Measurements from ENCODE around the gene RND2. TPM values are rescaled to one million over a fixed set of nuclear protein-coding genes. Genes with fewer than 3 reads are reported as not detected.
A peak's percentile ranks its signal among the peaks of the same experiment; 100 is the strongest.

RND2 gene
- total and polyA plus RNA-seq, 2 donors (not counting 1 experiment from before 2014, with no cell fraction given) = 0.24 to 0.44 TPM

DNA sequence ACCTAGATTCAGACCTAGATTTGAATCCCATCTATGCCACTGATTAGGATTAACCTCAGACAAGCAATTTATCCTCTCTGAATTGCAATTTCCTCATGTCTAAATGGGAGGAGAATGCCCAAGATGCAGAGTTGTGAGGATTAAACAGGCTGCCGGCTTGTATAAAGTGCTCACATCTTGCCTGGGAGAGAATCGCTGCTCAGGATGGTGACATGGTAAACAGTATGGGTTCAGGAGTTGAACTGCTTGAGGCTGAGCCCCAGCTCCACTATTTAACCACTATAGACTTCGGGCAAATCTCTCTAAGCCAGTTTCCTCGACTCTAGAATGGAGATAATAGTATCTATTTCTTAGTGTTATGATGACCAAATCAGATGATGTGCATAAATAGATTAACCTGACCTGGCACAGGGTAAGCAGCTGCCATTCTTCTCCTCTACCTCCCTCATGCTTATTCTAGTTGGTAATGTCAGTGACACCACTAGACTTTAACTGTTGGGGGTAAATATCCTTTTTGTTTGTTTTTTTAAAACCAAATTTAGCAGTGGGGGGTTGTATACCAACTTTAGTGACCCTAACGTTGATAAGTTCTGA is 27.5 kb upstream of the RND2 start:
- no CpG with 5 or more reads among the region's 5 CpGs for WGBS (ENCODE audit: insufficient coverage)
- ATAC-seq (ENCODE audit: low read depth) (no peak), DNase-seq (no peak)
- Histone ChIP-seq H3K9me3 (ENCODE audit: control extremely low read depth in 1 of 3, control insufficient read depth in 2 of 3, insufficient read depth in 1 of 3, low read length in 2 of 3) (no peaks in the 10 kb centered on the region), H3K9ac (ENCODE audit: low read length) (peak overlapping the region; percentile 43), H3K27me3 (replicated peaks in 1 of 4; ENCODE audit: control extremely low read depth in 1 of 4, control insufficient read depth in 3 of 4, insufficient read depth in 4 of 4, low read length in 3 of 4) (no peaks in the 10 kb centered on the region), H2AFZ (ENCODE audit: insufficient read depth, low read depth, low read length, poor library complexity, severe bottlenecking) (peak overlapping the region; percentile 41), H3K4me1 (ENCODE audit: control insufficient read depth in 2 of 2, insufficient read depth in 2 of 2, low read length in 2 of 2) (peaks cover 20 to 22% of the 10 kb centered on the region in 2 donors), H3K27ac (ENCODE audit: low read length in 2 of 2) (peak overlapping the region; percentile 41 to 58), H3K4me2 (replicated peaks; ENCODE audit: low read depth, low read length, poor library complexity, severe bottlenecking) (peak overlapping the region; percentile 62), H3K79me2 (ENCODE audit: control insufficient read depth, insufficient read depth, low read length) (peaks cover 17% of the 10 kb centered on the region), H3K36me3 (replicated peaks in 1 of 2; ENCODE audit: control extremely low read depth in 1 of 2, control insufficient read depth in 1 of 2, extremely low read depth in 1 of 2, insufficient read depth in 2 of 2, low read length in 1 of 2) (peaks cover 4 to 38% of the 10 kb centered on the region in 2 experiments), H4K20me1 (ENCODE audit: control insufficient read depth, insufficient read depth, low read length, poor library complexity, severe bottlenecking) (peaks cover 21% of the 10 kb centered on the region), H3K4me3 (ENCODE audit: control extremely low read depth in 1 of 5, extremely low read depth in 1 of 5, insufficient read depth in 1 of 5, low read depth in 2 of 5, low read length in 4 of 5) (peak overlapping the region in 4 of 5 experiments; percentile 41 to 70 (median 47))
- intact Hi-C loops (cut with micrococcal nuclease) = loop anchor here (5.0 to 10.0 kb wide), 2 partner anchors 423 to 610 kb away; partner anchors contain the start of genes PSMC3IP and STAT3
- CTCF ChIA-PET = interaction anchor here (0.6 to 3.8 kb wide), 33 partner anchors 9 to 549 kb away, joined by 3 to 54 read pairs (median 5); partner anchors contain the start of genes AARSD1, AOC2, BECN1 and DHX8
- no peaks in the 10 kb centered on the region for H3K9me3 Mint-ChIP-seq (ENCODE audit: insufficient read depth)
- peaks cover 40% of the 10 kb centered on the region for H3K4me1 Mint-ChIP-seq
- POLR2A ChIA-PET = interaction anchor here (0.6 to 2.3 kb wide), 23 partner anchors 9 to 487 kb away, joined by 3 to 24 read pairs (median 7); partner anchors contain the start of genes AARSD1, BRCA1, DHX8 and IFI35
- peak overlapping the region; percentile 88 for H3K27ac Mint-ChIP-seq
- H3K27me3 Mint-ChIP-seq = no peaks in the 10 kb centered on the region
- H3K4me3 Mint-ChIP-seq = peak overlapping the region; percentile 96
- TF ChIP-seq EZH2 (IDR thresholded peaks at IDR 0.05; ENCODE audit: borderline replicate concordance, insufficient read depth, low read depth, low read length, poor library complexity, severe bottlenecking) = no peak
- TF ChIP-seq, protein P1, sequence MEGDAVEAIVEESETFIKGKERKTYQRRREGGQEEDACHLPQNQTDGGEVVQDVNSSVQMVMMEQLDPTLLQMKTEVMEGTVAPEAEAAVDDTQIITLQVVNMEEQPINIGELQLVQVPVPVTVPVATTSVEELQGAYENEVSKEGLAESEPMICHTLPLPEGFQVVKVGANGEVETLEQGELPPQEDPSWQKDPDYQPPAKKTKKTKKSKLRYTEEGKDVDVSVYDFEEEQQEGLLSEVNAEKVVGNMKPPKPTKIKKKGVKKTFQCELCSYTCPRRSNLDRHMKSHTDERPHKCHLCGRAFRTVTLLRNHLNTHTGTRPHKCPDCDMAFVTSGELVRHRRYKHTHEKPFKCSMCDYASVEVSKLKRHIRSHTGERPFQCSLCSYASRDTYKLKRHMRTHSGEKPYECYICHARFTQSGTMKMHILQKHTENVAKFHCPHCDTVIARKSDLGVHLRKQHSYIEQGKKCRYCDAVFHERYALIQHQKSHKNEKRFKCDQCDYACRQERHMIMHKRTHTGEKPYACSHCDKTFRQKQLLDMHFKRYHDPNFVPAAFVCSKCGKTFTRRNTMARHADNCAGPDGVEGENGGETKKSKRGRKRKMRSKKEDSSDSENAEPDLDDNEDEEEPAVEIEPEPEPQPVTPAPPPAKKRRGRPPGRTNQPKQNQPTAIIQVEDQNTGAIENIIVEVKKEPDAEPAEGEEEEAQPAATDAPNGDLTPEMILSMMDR (IDR thresholded peaks at IDR 0.05) = no peak

Data from B cell (primary cell).